Stimulated activated CD4-positive, alpha-beta T cell treated with anti-CD3 and anti-CD28 coated beads, Interleukin-2, amount 100 ng/mL, for 24 hours (primary cell): ENCODE results near the gene MYL12A.
"Not testable (repeated sequence)": the region's sequence is repeated elsewhere in the genome, so short reads cannot be mapped to it uniquely, and the experiment has no call there.

Experiments used
- DNase-seq, 2 donors: peaks; one replicate each; pipeline ENCODE4 v3.0.0-alpha.2; 2020

The MYL12A gene

DNA sequence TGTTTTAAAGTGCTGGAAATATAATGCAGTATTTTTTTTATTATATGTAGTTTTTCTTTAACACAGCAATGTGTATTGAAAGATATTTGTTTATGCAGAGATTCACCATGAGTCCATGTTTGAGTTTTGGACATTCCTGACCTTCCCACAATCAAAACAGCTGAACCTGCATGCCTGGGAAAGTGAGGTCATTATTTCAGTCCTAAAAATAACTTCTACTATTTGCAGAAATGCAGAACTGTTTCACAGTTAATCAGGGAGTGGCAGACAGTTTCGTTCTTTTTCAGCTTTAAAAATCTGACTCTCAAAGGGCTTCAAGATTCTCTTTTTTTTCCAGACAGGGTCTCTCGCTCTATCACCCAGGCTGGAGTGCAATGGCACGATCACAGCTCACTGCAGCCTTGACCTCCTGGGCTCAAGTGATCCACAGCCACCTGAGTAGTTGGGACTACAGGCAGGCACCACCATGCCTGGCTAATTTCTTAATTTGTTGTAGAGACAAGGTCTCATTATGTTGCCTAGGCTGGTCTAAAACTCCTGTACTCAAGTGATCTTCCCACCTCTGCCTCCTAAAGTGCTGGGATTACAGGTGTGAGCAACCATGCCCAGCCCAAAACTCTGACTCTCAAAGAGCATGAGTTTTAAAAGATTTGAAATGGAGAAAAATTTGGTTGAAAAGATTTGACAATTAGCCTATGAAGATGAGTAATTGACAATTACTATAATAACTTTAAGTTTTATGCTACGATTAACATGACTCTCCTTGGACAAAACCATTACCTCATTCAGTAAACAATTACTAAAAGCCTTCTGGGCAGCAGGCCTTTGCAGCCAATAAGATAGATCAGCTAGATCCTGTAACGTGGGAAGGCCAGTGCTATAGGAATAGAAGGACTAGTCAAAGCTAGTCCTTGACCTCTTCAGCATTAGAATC is 9.4 kb downstream of the MYL12A start:
- no peak for DNase-seq

DNA sequence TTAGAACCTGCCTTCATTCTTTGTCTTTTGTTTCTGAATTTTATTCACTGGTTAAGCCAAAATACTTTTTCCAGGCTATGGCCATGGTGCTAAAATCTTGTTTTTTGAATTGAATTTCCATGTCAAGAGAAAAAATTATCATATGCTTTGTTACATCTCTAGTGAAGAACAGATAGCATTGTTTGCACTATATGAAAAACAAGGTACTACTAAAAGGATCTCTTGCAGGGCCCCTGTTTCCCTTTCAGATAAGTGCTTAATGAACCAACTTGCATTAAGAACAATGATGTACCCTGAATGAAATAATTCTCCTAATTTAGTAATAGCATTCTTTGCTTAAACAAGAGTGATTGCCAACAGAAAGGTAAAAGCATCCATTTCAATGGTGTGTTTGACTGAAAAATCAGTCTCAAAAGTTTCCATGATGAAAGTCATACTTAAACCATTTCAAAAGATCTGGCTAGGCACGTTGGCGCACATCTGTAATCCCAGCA is 10.1 kb downstream of the MYL12A start:
- no peak for DNase-seq

DNA sequence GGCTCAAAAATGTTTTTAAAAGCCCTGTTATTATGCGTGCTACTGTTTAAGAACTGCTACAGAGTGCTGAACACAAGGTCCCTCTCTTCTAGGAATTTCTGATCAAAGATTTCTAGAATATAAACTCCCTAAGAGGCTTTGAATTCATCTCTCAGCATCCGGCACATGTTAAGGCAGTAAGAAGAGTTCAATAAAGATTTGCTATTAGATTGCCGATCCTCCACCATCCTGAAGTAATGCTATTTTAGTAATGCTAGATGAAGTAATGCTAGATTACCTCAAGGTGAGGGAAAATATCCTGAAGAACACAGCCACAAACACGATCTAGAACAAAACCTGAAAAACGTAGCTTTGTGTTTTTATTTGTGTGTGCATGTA is 13.4 kb downstream of the MYL12A start:
- no peak for DNase-seq

DNA sequence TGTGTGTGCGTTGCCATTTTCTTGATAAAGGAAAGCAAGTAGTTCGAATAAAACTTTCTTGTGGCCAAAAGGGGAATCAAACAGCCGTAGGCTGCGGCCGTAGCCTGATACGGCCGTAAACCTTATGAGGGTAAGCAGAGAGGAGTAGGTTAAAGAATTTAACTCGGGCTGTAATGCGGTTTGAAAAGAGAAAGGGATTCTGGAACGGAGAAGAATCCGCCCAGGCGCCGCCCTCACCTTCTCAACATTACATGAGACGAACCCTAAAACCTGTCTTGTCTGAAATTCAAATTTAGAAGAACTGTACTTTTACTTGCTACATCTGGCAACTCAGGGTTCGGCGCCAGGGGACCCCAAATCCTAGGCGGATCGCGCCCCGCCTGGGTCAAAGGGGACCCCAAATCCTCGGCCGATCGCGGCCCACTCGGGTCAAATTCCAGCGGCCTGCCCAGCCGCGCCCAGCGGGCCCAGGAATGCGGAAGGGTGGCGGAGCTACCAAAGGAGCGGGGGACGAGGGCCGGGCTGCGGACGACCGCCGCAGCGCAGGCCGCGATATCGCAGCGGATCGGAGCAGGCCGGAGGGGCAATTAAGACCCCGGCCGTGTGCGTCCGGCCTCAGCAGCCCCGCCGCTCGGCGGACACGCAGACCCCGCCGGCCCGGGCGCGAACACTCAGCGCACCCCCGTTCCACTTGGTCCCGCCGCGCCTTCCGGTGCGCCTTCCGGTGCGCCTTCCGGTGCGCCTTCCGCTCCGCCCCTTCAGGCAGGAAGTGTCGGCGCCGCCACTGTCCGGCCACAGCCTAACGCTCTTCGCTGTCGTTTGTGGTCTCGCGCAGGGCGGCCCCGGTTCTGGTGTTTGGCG is 14.0 kb downstream of the MYL12A start, which contains the start of gene MYL12B:
MYL12B (plus strand) TSS at position 761 of the 861 bp plus-strand sequence. CDS start 10,766 bp downstream, outside the sequence.
- DNase-seq = peak; percentile 77 to 80

DNA sequence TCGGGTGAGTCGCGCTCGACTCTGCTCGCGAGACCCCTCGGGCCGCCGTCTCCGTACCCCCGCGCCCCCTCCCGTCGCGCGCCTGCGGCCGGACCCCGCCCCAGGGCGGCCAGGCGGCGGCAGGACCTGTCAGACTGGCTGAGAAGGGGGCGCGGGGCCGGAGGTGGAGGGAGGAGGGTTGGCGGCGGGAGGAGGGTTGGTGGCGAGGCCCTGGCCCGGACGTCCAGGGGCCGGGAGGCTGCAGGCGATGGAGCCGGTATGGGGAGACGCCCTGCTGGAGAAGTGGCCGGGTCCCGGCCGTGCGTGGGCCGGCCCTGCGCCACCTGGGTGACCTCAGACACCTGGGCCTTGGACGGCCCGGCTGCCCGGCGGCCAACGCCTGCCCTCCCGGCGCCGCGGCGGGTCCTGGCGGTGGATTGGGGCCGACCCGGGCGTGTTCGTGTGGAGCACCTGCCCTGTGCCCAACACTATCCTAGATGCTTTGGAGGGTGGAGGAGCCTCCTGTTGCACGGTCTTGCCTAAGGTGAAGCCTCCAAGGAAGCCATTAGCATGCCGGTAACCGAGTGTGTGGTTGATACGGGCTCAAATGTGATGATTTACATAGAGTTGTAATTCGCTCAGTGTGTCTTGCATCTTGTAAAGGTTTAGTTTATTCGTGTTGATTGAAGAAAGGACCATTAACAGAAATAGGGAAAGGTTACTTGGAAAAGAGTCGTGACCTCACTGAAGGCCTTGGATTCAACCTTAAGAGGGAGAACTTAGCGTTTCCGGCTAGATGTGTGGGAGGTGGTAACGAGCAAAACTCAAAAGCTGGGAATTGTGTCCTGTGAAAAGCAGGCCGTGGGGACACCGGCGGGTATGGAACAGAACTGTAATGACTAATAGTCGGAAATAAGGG is 14.9 kb downstream of the MYL12A start:
- DNase-seq = peak; percentile 36 to 45

DNA sequence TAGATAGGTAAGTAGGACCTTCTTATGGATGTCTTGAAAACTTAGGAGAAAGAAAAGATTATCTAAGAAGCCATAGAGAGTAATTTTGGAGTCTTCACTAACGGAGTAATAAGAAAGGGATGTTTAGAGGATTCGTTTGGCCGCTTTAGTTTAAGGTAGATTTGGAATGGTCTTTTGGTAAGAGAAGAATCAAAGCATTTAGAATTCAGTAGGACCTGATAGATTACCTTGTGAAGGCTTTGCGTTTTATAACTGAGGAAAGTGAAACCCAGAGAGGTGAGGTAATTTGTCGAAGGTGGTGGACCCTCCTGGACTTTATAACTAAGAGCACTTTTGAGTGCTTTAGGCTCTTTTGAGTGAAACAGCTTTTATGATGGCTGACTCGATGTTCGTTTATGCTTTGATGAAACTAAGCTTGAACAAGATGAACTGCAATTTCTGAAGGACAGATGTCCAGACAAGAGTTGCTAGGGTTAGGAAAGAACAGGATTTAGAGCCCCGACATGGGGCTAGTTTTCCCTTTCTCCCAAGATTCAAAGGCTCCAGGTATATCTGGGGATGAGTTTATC is 15.6 kb downstream of the MYL12A start:
- DNase-seq = no peak

DNA sequence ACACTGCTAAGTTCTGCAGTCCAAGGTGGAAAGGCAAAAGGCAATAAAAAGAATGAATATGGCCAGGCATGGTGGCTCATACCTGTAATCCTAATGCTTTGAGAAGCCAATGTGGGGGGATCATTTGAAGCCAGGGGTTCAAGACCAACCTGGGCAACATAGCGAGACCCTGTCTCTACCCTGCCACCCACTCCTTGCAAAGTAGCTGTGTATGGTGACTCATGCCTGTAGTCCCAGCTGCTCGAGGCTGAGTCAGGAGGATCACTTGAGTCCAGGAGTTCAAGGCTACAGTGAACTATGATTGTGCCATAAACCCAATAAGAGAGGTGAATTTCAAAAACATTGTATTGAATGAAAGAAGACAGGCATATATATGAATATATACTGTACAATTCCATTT is 16.8 kb downstream of the MYL12A start:
- peak in 1 of 2 donors; percentile 10 for DNase-seq

DNA sequence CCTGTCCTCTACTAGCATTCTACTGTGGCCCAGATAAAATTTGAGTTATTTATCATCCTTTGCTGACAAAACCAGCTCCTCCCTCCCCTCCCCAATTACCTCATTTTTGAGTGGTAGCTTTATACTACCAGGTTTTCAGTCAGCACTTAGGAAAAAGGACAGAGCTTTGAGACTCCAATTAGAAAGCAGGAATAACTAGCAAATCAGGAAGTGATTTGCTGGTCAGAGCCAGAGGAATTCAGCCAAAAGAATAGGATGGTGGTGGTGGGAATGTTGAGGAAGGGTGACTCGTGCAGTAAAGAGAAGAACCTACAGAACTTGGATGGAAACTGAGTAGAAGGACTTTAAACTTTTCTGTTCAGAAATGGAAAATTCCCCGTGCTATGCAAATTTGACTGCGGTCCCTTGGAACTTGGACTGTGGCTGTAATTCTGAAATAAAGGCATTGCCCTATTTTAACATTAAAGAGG is 18.0 kb downstream of the MYL12A start:
- no peak for DNase-seq

DNA sequence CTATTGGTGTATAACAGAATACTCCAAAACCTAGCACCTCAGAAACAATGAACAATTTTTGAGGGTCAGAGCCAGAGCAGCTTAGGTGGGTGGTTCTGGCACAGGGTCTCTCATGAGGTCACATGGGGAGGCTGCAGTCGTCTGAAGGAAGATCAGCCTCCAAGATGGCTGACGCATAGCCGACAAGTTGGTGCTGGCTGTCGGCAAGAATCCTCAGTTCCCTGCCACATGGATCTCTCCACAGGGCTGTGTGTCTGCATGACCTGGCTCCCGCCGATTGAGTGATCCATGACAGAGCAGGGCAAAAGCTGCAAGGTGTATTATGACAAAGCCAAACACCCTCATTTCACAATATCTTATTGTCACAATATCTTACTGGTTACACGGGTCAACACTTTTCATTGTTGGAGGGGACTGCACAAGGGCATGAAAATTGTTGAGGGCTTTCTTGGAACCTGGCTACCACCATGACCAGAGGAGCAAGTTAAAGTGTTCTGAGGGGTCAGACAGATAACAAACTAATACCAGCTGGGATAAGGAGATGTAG is 18.5 kb downstream of the MYL12A start:
- DNase-seq = peak in 1 of 2 donors; percentile 5

DNA sequence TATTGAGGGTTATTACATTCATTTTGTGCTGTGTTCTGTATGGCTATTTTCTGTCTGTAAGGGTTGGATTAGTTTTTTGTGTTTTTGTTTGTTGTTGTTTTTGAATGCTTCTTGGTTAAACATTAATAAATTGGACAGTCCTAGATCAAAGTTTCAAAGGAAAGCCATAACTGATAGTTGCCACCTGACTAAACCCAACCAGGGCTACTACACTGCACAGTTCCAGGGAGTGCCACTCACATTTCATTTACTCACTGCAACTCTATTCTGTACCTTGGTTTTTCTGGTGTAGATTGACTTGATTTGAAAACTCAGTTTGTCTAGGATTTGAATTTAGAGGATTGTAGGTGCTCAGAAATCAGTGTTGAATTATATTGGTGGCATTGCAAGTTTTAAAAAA is 20.7 kb downstream of the MYL12A start:
- no peak for DNase-seq

DNA sequence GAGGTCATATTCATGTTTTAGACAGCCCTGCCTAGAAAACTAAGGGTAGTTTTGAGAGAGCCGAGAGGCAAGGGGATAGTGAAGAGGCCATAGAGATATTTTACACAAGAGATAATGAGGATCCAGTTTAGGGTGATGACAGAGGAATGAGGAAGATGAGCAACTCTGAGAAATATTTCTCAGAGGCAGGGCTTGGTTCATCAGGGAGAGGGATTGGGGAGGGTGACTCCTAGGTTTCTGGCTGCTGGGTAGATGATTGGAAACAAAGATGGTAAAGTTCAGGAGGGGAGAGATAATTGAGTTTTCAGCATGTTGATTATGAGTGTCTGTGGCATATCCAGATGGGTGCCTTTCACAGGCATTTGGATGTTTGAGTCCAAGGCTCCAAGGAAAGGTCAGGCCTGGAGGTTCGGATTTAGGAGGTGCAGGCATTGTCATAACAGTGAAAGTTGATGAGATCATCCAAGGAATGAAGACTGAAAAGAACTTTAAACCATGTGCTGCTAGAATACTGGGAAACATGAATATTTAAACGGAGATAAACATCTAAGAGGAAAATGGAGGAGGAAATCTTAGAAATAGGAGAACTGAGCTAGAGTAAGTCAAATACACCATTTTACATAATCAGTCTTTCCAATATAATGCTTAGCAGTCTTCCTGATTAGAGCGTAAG is 21.8 kb downstream of the MYL12A start:
- DNase-seq = no peak

DNA sequence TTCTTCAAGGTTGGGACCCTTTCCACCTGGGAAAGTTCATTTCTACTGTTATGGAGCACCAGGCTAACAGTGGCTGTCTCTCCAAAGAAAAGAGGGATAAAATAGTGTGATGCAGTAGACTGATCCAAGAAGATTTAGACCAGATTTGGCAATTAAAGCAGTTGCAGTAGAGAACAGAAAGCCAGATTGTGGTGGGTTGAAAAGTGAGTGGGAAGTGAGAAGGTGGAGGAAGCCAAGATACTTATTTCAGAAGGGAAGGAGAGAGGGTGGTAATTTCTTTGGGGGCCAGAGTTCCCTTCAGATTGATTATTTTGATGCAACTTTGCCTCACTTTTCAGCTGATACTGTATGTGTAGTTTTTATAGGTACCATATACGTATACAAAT is 22.3 kb downstream of the MYL12A start:
- DNase-seq = no peak

DNA sequence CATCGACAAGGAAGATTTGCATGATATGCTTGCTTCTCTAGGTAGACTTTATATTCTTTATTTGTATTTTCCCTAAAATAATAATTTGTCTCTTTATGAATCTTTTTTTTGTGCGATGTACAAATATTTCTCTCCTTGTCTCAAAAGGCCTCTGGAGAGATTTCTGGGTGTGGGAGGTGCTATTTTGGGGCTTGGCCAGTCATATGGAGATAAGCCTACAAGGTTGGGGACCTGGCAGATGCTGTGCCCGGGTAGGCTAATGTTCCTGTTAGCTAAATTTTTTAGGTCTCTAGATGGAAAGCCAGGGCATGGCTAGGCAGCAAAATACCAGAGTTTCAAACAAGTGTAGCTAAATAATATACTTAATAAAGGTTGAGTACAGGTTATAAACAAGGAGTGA is 25.4 kb downstream of the MYL12A start:
- no peak for DNase-seq

DNA sequence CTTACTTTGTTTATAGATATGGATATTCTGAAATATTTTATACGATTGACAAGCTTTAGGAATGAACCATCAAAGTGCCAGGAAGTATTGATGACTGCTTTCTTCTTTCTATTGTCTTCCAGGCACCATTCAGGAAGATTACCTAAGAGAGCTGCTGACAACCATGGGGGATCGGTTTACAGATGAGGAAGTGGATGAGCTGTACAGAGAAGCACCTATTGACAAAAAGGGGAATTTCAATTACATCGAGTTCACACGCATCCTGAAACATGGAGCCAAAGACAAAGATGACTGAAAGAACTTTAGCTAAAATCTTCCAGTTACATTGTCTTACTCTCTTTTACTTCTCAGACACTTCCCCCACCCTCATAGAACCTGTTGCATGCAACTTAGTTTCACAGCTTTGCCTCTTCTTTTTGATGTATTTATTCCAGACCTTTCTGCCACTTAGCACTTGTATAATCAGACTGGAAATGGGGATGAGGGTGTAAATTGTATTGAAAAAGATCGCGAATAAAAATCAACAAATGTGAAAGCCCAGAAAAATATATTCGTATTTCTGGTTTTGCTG is 30.1 kb downstream of the MYL12A start:
- not testable (repeated sequence) for DNase-seq

DNA sequence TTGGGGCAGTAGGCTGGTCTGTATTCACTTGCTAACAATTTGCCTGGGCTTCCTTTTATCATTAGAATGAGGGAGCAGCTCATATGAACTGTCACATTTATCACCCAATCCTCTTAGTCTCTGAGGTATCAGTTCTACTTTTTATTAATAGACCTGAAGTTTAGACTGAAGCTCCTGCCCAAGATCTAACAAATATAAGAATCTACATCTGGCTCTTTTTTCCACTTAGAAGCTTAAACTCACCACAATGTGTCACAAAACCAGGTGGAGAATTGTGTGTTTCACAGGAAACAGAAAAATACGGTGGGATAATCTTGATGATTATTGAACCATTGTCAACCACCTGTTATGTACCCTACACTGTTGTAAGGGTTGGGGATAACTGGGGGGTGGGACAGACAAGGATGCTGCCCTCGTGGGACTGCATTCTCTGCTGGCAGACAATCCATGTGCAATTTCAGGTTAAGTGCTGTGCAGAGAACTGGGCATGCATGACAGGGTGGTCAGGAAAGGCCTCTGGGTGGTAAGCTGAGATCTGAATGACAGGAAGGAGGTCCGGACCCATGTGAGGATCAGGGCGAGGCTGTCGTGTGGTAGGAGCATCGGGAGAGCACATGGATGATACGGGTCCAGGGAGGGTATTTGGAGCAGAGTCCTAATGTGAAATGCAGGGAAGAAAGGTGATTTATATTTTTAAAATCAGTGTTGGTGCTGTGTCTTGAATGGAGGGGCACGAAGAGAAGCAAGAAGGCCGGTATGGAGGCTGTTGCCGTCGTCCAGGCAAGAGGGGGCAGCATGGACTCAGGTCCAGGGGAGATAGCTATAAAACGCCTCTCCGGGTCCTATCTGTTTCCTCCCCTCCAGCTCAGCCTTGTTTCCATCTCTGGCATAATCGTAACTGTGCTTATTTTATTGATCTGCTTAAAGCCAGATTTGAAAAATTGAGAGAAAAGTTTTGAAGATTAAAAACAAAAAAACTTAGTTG is 31.9 kb downstream of the MYL12A start:
- DNase-seq = no peak

DNA sequence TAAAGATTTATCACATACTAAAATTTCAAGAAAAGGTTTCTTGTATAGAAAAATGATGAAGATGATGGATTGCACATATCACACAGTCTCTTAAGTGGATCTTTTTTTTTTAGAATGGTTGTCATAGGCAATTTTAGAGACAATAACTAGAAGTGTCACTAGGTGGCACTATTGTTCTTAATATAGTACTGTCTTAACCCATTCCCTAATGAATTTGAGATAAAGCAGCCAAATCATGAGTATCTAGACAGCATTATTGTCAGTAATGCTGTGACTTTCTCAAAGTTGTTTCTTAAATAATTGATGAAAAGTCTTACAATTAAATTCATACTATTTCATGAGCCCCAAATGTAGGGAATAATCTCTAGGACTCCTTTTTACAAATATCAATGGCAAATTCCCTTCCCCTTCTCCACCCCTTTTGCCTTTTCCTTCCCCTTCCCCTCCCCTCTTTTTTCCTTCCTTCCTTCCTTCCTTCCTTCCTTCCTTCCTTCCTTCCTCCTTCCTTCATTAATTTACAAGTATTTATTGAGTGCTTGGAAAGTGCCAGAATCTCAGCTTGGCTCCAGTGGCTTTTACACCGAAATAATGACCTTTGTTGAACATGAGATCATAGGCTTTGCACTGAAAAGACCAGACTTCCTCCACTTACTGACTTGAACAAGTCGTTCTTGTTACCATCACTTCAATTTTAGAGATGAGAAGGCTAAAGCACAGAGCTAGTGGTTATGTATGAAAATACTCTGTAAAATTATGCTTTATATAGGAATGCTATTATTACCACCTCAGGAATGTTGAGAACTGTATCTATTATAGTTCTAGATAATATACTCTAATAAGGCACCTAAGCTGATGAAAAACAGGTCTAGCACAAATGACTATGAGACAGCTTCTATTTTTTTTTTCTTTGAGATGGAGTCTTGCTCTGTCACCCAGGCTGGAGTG is 34.1 kb downstream of the MYL12A start:
- DNase-seq = no peak

DNA sequence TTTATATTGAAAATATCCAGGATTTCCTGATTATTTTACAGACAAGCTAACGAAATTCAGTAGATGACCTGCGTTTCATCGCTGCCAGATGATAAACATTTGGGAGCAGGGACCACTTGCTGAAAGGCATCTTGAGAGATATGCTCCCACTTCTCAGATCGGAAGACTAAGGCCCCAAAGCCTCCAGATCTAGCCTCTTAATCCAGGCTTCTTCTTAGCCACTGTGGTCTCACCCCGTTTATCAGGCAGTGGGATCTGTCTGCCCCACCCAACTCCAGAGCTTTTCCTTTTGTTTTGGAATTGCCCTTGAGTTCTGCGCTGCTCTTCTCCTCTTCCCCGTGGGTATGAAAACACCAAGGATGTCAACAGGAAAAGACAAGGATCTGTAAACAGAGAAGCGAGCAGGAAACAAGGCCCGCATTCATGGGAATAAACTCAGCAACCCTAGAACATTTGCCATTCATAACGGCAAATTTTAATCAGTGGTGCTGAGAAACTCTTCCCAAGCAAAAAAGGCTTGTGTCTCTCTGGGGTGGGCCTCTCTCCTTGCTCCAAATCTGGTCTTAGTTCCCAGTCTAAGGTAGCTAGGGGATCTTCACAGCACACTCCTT is 35.8 kb downstream of the MYL12A start:
- no peak for DNase-seq

DNA sequence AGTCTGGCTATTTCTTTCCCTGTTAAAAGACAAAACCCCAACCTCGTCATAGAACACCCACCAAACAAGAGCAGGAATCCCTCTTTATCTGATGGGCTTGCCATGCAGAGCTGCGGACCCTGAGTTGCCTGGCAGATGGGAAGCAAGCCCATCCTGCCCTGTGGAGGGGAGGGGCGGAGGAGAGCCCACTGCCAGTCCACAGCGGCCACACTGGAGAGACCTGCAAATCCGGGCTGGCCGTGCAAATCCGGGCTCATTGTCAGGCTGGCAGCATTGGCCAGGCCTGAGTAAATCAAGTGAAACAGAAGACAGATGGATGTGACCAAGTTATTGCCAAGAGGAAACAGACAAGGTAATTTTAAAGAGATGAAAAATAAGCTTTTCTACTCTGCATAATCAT is 36.3 kb downstream of the MYL12A start:
- no peak for DNase-seq
